Activated B cell treated with CpG ODN at 0.5 μM for 24 hours (primary cell): Measurements from ENCODE around the gene HDAC2. TPM values are rescaled to one million over a fixed set of nuclear protein-coding genes. Genes with fewer than 3 reads are reported as not detected.

Source experiments
- ATAC-seq: fragments of 200-7000 bp; cut with Tn5 transposase; one replicate; pipeline ENCODE4 v1.10.0; 2021; ENCODE audit warnings: low read depth, mild to moderate bottlenecking, moderate library complexity
- CTCF ChIA-PET: fragments of 350-600 bp; sonication (Branson Sonifier 250); formaldehyde crosslinking; loops from one replicate; lab custom pipeline; 2021; ENCODE audit warnings: antibody characterized with exemption; lab: Charles Lee
- POLR2A ChIA-PET: fragments of 350-600 bp; sonication (Branson Sonifier 250); formaldehyde crosslinking; loops from one replicate; lab custom pipeline; 2021; ENCODE audit warnings: antibody characterized with exemption; lab: Charles Lee
- DNase-seq: peaks from one replicate; pipeline ENCODE4 v3.0.0; 2022
- H3K27ac Mint-ChIP-seq: one replicate; pipeline ENCODE4 v1.8.0; 2020; ENCODE audit warnings: mixed read lengths
- H3K27me3 Mint-ChIP-seq: one replicate; pipeline ENCODE4 v1.8.0; 2021; ENCODE audit warnings: mixed read lengths
- H3K36me3 Mint-ChIP-seq: one replicate; pipeline ENCODE4 v1.8.0; 2021; ENCODE audit warnings: low read depth, mixed read lengths
- H3K4me1 Mint-ChIP-seq: one replicate; pipeline ENCODE4 v1.8.0; 2021; ENCODE audit warnings: mixed read lengths
- H3K4me3 Mint-ChIP-seq: one replicate; pipeline ENCODE4 v1.8.0; 2020; ENCODE audit warnings: mild to moderate bottlenecking, mixed read lengths
- H3K9me3 Mint-ChIP-seq: one replicate; pipeline ENCODE4 v1.8.0; 2020; ENCODE audit warnings: mixed read lengths
- intact Hi-C: fragments of 100-400 bp; cut with micrococcal nuclease; formaldehyde crosslinking; loops from one replicate; pipeline ENCODE4 v1.15.1; 2024
- total RNA-seq: library from RNA; stranded (reverse); gene quantifications from 2 replicates; pipeline ENCODE4 v1.2.3, GENCODE V29; 2022
- TF ChIP-seq, protein P1 (sequence below): fragments of 200-600 bp; IDR thresholded peaks from one replicate; pipeline ENCODE4 v1.8.0; 2022; ENCODE audit warnings: antibody characterized with exemption, mild to moderate bottlenecking

HDAC2 gene
- total RNA-seq, 1 donor from 2014 or later = 68.4 TPM

DNA sequence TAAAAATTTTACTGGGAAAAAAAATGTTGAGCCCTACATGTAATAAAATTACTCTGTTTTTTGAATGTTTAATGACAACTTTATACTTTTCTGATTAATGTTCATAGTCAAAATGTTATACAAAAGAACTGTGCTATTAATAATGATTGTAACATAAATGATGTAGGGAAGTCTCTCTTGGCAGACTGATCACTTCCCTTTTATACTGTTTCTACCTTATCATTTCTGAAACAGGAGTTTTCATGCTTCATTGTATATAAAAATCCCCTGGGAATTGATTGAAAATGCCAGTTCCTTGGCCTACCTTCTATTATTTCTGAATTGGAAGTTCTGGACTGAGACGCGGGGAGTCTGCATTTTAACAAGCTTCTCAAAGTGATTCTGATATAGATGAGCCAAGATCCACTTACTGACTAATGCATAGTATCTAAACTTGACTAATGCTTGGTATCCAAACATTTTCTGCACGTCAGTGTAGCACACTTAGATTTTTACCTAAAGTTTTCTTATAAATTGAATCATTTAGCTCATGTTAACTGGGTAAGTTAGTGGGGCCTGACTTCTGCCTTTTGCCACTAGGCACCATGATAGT lies 7.2 kb upstream of the HDAC2 start:
- H3K36me3 Mint-ChIP-seq = no peaks in the 10 kb centered on the region
- CTCF ChIA-PET = no interaction called here
- no peak overlapping the region for H3K27ac Mint-ChIP-seq

DNA sequence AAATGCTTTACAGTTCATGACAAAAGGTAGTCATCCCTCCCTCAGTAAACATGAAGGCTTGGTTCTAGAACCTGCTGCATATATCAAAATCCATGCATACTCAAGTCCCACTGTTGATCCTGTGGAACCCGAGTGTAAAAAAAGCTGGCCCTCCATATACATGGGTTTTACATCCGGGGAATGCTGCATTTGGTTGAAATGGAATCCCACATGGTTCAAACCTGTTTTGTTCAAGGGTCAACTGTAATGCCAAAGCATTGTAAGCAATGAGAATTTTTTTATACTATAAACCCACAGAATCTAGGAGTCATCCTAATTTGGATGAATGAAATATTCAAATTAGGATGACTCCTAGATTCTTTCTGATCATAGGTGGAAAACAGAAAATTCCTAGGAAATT lies 5.9 kb upstream of the HDAC2 start:
- CTCF ChIA-PET = no interaction called here
- H3K27ac Mint-ChIP-seq = no peak overlapping the region
- TF ChIP-seq, protein P1, sequence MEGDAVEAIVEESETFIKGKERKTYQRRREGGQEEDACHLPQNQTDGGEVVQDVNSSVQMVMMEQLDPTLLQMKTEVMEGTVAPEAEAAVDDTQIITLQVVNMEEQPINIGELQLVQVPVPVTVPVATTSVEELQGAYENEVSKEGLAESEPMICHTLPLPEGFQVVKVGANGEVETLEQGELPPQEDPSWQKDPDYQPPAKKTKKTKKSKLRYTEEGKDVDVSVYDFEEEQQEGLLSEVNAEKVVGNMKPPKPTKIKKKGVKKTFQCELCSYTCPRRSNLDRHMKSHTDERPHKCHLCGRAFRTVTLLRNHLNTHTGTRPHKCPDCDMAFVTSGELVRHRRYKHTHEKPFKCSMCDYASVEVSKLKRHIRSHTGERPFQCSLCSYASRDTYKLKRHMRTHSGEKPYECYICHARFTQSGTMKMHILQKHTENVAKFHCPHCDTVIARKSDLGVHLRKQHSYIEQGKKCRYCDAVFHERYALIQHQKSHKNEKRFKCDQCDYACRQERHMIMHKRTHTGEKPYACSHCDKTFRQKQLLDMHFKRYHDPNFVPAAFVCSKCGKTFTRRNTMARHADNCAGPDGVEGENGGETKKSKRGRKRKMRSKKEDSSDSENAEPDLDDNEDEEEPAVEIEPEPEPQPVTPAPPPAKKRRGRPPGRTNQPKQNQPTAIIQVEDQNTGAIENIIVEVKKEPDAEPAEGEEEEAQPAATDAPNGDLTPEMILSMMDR = no peak
- DNase-seq (no peak), ATAC-seq (no peak)
- POLR2A ChIA-PET = no interaction called here
- H3K4me3 Mint-ChIP-seq = no peak overlapping the region
- H3K36me3 Mint-ChIP-seq = no peaks in the 10 kb centered on the region
- H3K27me3 Mint-ChIP-seq = no peaks in the 10 kb centered on the region
- intact Hi-C loops = no loop called here
- peaks cover 27% of the 10 kb centered on the region for H3K4me1 Mint-ChIP-seq
- no peaks in the 10 kb centered on the region for H3K9me3 Mint-ChIP-seq

More for the DNA sequence above, 7.2 kb upstream of the HDAC2 start:
- intact Hi-C loops = no loop called here
- Mint-ChIP-seq H3K4me3 (no peak overlapping the region), H3K4me1 (peaks cover 22% of the 10 kb centered on the region), H3K27me3 (no peaks in the 10 kb centered on the region), H3K9me3 (no peaks in the 10 kb centered on the region)
- ATAC-seq (peak; percentile 58), DNase-seq (no peak)
- POLR2A ChIA-PET = no interaction called here
- TF ChIP-seq, protein P1 = no peak

DNA sequence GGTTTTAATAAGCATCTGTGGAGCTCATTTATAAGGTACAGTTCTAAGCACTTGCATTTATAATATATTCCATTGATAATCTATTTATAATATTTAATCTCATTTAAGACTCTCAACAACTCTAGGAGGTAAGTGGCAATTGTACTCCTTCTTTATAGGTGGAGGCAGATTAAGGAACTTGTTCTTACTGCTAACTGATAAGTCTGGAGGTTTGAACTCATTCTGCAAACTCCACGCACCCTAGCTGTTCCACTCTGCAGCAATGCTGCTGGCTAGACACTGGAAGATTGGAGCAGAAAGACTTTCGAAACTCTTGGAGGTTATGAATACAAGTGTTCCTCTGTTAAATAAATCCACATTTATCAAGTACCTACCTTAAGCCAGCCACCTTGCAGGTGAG lies 793 bp upstream of the HDAC2 start:
- Mint-ChIP-seq H3K27ac (no peak overlapping the region), H3K36me3 (peaks cover 9% of the 10 kb centered on the region), H3K4me3 (peak overlapping the region; percentile 99), H3K4me1 (peaks cover 37% of the 10 kb centered on the region), H3K9me3 (no peaks in the 10 kb centered on the region), H3K27me3 (no peaks in the 10 kb centered on the region)
- TF ChIP-seq, protein P1 = no peak
- ChIA-PET CTCF (interaction anchor here (0.8 kb wide), 1 partner anchor 8 kb away, joined by 3 read pairs; no protein-coding TSS in a partner anchor), POLR2A (interaction anchor here (0.5 to 1.2 kb wide), 6 partner anchors 9 to 1885 kb away, joined by 4 to 8 read pairs (median 5); partner anchors contain the start of gene TUBE1)
- intact Hi-C loops = loop anchor here (1.0 to 5.0 kb wide), 4 partner anchors 113 to 1885 kb away; partner anchors contain the start of genes FAM229B and TUBE1
- DNase-seq (no peak), ATAC-seq (no peak)

DNA sequence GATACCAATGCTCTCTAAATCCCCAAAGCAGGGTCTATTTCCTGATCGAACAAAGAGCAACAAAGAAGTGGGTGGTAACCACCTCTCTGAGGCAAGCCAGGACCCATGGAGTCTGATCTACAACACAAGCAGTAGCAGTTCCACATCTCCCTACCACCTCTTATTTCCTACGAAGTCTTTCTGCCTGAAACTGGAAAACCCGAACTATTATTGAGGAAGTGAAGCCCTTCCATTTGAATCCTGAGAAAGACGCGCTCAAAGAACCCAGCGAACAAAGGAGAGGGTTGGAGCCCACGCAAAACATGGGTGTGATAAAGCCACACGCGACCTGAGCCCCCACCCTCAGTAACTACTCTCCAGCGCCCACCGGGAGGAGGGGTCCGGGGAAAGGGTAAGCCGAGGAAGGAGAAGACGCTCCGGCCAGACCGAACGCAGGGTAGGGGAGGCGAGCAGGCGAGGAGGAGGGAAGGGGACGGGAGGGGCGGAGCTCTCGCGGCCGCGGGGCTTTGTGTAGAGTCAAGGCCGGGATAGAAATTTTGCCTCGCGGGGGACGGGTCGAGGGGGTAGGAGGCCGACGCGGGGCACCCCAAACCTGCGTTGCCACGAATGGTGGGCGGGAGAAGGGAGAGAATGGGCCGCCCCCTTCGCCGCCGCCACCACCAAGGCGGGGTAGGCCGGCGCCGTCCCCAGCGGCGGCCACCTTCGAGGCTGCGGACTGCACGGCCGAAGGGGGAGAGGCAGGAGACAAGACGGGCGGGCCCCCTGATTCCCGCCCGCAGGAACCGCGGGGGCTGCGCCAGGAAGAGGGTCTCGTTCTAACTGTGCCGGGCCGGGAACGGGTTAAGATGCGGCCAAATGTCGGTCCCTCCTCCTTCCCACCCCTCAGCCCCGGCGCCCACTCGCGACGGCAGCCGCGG lies 802 bp downstream of the HDAC2 start:
- Mint-ChIP-seq H3K9me3 (no peaks in the 10 kb centered on the region), H3K36me3 (peaks cover 9% of the 10 kb centered on the region), H3K4me1 (peaks cover 37% of the 10 kb centered on the region), H3K27ac (peak overlapping the region; percentile 85), H3K4me3 (peak overlapping the region; percentile 99), H3K27me3 (no peaks in the 10 kb centered on the region)
- DNase-seq (peak; percentile 49), ATAC-seq (peak; percentile 26)
- TF ChIP-seq, protein P1 = no peak
- CTCF ChIA-PET = no interaction called here
- intact Hi-C loops = loop anchor here (2.0 to 5.0 kb wide), 3 partner anchors 165 to 1883 kb away; partner anchors contain the start of genes FAM229B and TUBE1
- POLR2A ChIA-PET = interaction anchor here (1.2 kb wide), 3 partner anchors 8 to 115 kb away, joined by 4 to 8 read pairs (median 6); no protein-coding TSS in a partner anchor

DNA sequence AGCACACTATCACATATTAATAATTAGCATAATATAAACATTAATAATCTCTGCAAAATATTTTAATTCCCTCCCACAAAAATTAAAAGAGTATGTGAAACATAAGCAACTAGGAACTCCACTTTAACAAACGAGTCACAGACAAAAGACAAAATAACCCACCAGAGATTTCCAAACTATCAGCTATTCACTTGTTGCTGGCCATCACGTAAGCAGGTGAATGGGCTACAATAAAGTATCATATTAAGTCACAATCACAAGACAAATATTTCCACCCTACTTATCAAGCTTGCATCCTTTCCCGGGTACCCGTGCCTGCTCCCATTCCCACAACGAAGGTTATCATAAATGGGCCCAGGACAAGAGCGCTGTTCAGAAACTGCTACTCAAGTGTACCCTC lies 2.5 kb downstream of the HDAC2 start:
- no peaks in the 10 kb centered on the region for H3K27me3 Mint-ChIP-seq
- no peaks in the 10 kb centered on the region for H3K9me3 Mint-ChIP-seq
- H3K4me3 Mint-ChIP-seq = peak overlapping the region; percentile 16
- DNase-seq = no peak
- intact Hi-C loops = no loop called here
- TF ChIP-seq, protein P1 = no peak
- POLR2A ChIA-PET = no interaction called here
- no peak for ATAC-seq
- H3K4me1 Mint-ChIP-seq = peaks cover 53% of the 10 kb centered on the region
- H3K36me3 Mint-ChIP-seq = peaks cover 10% of the 10 kb centered on the region
- CTCF ChIA-PET = interaction anchor here (1.3 to 1.6 kb wide), 2 partner anchors 12 to 89 kb away, joined by 3 to 6 read pairs; no protein-coding TSS in a partner anchor
- no peak overlapping the region for H3K27ac Mint-ChIP-seq
